Osteoblast (primary cell): ENCODE data around the gene DGKQ. TPM values are rescaled to one million over a fixed set of nuclear protein-coding genes. Genes with fewer than 3 reads are reported as not detected.

Experiments used
- DNase-seq: peaks from one replicate; pipeline ENCODE4 v3.0.0; 2011; ENCODE audit warnings: low spot score, mixed read lengths; ENCODE audit not compliant: insufficient read length; ENCODE audit errors: missing footprints
- H2AFZ ChIP-seq: 2 replicates; pipeline ENCODE4 v1.6.0; 2011; ENCODE audit warnings: mild to moderate bottlenecking, low read length
- H3K27ac ChIP-seq: 2 replicates; pipeline ENCODE4 v1.5.1; 2011; ENCODE audit warnings: mild to moderate bottlenecking, low read depth, low read length, moderate library complexity
- H3K27me3 ChIP-seq: 2 replicates; pipeline ENCODE4 v1.6.0; 2012; ENCODE audit warnings: mild to moderate bottlenecking, control low read depth, inconsistent platforms, low read length, moderate library complexity; ENCODE audit not compliant: insufficient read depth
- H3K36me3 ChIP-seq: 2 replicates; pipeline ENCODE4 v1.5.1; 2011; ENCODE audit warnings: mild to moderate bottlenecking, low read length, control low read depth, moderate library complexity; ENCODE audit not compliant: insufficient read depth
- H3K4me1 ChIP-seq: 2 replicates; pipeline ENCODE4 v1.5.1; 2011; ENCODE audit warnings: mild to moderate bottlenecking, low read length, control low read depth, moderate library complexity; ENCODE audit not compliant: insufficient read depth
- H3K4me2 ChIP-seq: 2 replicates; pipeline ENCODE4 v1.6.0; 2011; ENCODE audit warnings: mild to moderate bottlenecking, low read length; ENCODE audit not compliant: insufficient read depth
- H3K4me3 ChIP-seq: fragments of 200-600 bp; sonication (generic); 3 replicates; pipeline ENCODE4 v1.5.1; 2012; ENCODE audit warnings: mild to moderate bottlenecking, low read length, inconsistent platforms; ENCODE audit not compliant: insufficient read depth
- H3K79me2 ChIP-seq: 2 replicates; pipeline ENCODE4 v1.6.0; 2012; ENCODE audit warnings: mild to moderate bottlenecking, low read length, control low read depth, inconsistent platforms; ENCODE audit not compliant: insufficient read depth
- H3K9me3 ChIP-seq: 2 replicates; pipeline ENCODE4 v1.5.1; 2011; ENCODE audit warnings: low read depth, low read length, control low read depth
- H4K20me1 ChIP-seq: 2 replicates; pipeline ENCODE4 v1.6.0; 2012; ENCODE audit warnings: mild to moderate bottlenecking, low read length, control low read depth; ENCODE audit not compliant: insufficient read depth
- CTCF ChIP-seq: IDR thresholded peaks from 2 replicates; pipeline ENCODE4 v1.5.1; 2011; ENCODE audit warnings: mild to moderate bottlenecking, low read depth, low read length, moderate library complexity; ENCODE audit errors: extremely low read depth
- total RNA-seq: library from RNA; depleted of rRNA; stranded (reverse); fragments of >200 nt; gene quantifications from 2 replicates; pipeline ENCODE4 v1.2.3, GENCODE V29; 2012

The DGKQ gene
- total RNA-seq, 1 donor = 15.2 TPM

- Histone ChIP-seq H4K20me1 (peaks cover 10% of the 10 kb centered on the region), H3K27me3 (no peaks in the 10 kb centered on the region), H3K4me3 (no peak overlapping the region), H2AFZ (no peak overlapping the region), H3K27ac (no peak overlapping the region), H3K4me2 (no peak overlapping the region), H3K36me3 (no peaks in the 10 kb centered on the region), H3K9me3 (no peaks in the 10 kb centered on the region), H3K4me1 (no peaks in the 10 kb centered on the region), H3K79me2 (no peaks in the 10 kb centered on the region)
- TF ChIP-seq CTCF = no peak
- DNase-seq = peak; percentile 80
Observed at GRCh38 chr4:950136-951020, 23.0 kb downstream of the DGKQ start.

DNA sequence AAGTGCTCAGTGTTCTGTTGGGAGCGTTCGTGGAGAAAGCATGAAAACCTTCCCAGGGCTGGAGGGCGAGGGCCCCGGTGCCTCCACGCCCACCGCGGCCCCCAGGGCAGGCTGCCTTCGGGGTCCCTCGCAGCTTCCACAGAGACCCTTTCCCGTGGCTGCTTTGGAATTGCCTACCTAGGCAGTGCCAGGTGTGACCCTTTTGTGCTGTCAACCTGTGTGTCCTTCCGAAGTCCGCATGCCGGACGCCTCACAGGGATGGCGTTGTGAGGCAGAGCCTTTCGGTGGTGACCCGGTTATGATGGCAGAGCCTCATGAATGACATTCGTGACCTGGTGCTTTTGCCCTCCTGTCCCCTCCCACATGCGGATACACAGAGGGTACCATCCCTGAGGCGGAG is 23.7 kb downstream of the DGKQ start:
- Histone ChIP-seq H3K36me3 (no peaks in the 10 kb centered on the region), H3K27ac (no peak overlapping the region), H2AFZ (no peak overlapping the region), H3K79me2 (no peaks in the 10 kb centered on the region), H3K9me3 (no peaks in the 10 kb centered on the region), H3K4me3 (no peak overlapping the region), H3K27me3 (no peaks in the 10 kb centered on the region), H3K4me1 (no peaks in the 10 kb centered on the region), H3K4me2 (no peak overlapping the region), H4K20me1 (peaks cover 10% of the 10 kb centered on the region)
- TF ChIP-seq CTCF = no peak
- peak; percentile 75 for DNase-seq

DNA sequence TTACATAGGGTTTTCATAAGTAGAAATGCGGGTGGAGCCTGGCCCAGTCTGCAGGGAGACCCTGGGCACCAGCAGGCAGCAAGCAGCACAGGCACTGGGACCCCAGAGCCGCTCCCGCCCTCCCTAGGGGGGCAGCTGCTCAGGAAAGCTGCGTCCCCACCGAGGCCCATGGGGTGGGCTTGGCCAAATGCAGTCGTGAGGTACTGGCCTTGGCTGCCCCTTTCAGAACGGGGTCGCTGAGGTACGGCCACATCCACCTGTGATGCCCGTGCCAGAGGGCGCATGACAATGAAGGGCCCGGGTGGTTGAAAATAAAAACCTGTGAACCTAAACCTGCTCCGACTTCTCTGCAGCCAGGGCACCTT is 24.5 kb downstream of the DGKQ start:
- DNase-seq = peak; percentile 77
- Histone ChIP-seq H3K4me2 (no peak overlapping the region), H3K79me2 (no peaks in the 10 kb centered on the region), H2AFZ (no peak overlapping the region), H3K27me3 (no peaks in the 10 kb centered on the region), H4K20me1 (peaks cover 10% of the 10 kb centered on the region), H3K4me1 (no peaks in the 10 kb centered on the region), H3K36me3 (no peaks in the 10 kb centered on the region), H3K9me3 (no peaks in the 10 kb centered on the region), H3K4me3 (no peak overlapping the region), H3K27ac (no peak overlapping the region)
- TF ChIP-seq CTCF = no peak

DNA sequence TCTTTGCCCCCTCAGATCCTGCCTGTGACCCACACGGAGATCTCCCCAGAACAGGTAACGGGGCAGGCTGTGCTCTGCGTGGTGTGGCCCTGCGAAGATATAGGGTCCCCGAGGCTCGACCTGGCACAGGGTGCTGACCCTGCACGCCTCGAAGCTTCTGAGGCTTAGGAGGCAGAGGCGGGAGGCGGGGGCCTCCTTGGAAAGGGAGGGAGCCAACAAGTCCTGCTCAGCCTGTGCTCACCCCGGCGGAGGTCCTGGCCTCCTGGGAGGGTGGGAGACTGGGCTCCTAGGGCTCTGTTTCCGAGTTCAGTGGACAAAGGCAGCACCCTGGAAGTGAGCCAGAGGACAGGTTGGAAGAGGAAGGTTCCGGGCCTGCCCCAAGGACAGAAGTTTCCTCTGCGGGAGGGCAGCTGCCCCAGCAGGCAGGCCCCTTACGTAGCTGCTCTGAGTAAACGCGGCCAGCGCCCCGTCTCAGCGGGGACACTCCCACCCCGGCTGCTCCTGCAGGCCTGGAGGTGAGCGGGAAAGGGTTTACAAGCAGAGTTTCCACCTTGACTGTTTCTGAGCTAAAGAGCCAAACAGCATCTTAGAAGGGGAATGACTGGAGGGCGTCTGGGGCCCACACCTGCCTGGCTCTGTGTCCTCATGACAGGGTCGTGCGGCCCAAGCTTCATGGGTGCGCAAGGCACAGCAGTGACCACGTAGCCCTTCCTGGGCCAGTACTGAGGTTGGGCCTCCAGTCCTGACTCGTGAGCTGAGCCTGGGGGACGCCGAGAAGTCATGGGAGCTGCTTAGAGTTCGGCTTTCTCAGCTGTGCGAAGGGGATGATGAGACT is 25.1 kb downstream of the DGKQ start:
- Histone ChIP-seq H3K4me1 (no peaks in the 10 kb centered on the region), H3K9me3 (no peaks in the 10 kb centered on the region), H4K20me1 (peaks cover 13% of the 10 kb centered on the region), H3K4me2 (no peak overlapping the region), H3K27me3 (no peaks in the 10 kb centered on the region), H3K27ac (no peak overlapping the region), H3K79me2 (no peaks in the 10 kb centered on the region), H3K4me3 (no peak overlapping the region), H2AFZ (no peak overlapping the region), H3K36me3 (no peaks in the 10 kb centered on the region)
- peak; percentile 66 for DNase-seq
- TF ChIP-seq CTCF = no peak
